ENCODE data around the gene SORBS1.

The SORBS1 gene

DNA sequence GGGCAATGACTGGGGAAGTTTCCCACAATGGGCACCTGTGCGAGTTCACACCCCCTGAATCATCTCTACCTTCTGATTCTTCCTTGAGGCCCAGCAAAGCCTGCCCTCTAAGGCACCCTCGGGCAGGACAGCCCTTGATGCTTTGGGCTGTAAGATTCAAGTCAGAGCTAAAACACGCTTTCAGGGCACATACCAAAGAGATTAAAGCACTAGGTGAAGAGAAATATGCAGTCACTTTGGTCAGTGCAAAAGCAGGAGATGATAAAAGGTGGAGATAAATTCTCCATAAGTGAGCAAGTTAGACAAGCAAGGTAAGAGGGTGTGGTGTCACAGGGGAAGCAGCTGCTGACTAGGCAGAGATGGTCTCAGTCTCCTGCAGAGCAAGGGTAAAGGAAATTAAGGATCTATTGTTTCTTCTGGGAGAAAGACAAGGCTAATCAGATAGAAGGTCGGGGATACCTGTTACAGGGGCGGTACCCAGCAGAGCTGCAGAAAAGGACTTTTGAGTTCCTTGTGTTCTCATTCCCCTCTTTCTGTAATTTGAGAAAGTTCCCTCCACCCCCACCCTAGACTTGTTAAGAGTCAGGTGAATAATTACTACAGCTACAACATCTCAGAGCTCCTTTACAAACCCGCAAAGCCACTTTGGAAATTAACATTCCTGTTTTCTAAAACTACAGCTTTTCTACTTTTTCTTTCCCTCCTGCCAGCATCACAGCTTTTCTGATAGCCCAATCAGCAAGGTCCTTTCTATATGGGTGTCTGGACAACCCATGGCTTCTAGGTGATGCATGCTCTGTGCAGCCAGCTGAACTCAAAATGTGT is 296.7 kb downstream of the SORBS1 start:
- Histone ChIP-seq H3K4me3 (ENCODE audit: severe bottlenecking) (no peak overlapping the region), H3K27me3 (ENCODE audit: insufficient read depth, poor library complexity, severe bottlenecking) (no peaks in the 10 kb centered on the region), H3K27ac (ENCODE audit: poor library complexity, severe bottlenecking) (peak overlapping the region; percentile 94), H3K4me1 (ENCODE audit: insufficient read depth, poor library complexity, severe bottlenecking) (peaks cover 64% of the 10 kb centered on the region), H3K9me3 (ENCODE audit: severe bottlenecking) (no peaks in the 10 kb centered on the region), H3K36me3 (ENCODE audit: low read depth) (peaks cover 92% of the 10 kb centered on the region)
- ATAC-seq (ENCODE audit: low read depth) = peak; percentile 66
- TF ChIP-seq, protein P1, sequence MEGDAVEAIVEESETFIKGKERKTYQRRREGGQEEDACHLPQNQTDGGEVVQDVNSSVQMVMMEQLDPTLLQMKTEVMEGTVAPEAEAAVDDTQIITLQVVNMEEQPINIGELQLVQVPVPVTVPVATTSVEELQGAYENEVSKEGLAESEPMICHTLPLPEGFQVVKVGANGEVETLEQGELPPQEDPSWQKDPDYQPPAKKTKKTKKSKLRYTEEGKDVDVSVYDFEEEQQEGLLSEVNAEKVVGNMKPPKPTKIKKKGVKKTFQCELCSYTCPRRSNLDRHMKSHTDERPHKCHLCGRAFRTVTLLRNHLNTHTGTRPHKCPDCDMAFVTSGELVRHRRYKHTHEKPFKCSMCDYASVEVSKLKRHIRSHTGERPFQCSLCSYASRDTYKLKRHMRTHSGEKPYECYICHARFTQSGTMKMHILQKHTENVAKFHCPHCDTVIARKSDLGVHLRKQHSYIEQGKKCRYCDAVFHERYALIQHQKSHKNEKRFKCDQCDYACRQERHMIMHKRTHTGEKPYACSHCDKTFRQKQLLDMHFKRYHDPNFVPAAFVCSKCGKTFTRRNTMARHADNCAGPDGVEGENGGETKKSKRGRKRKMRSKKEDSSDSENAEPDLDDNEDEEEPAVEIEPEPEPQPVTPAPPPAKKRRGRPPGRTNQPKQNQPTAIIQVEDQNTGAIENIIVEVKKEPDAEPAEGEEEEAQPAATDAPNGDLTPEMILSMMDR (IDR thresholded peaks at IDR 0.05; ENCODE audit: poor library complexity, severe bottlenecking) = no peak
- DNase-seq (ENCODE audit: low spot score) = no peak

DNA sequence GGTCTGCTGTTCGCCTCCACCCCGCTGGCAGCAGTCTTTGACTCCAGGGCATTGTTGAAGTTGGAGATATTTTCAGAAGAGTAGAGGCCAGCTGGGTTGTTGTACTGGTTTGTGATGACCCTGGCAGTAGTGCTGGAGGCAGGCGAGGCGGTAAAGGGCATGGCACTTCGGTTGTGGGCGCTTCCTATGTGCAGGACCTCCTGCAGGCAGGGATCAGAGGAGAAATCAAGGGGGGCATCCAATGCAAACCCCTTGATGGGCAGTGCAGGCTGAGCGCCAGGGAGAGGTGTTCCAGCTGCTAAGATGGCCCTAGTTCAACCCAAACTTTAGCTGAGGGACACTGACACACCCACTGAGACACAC is 297.3 kb downstream of the SORBS1 start:
- Histone ChIP-seq H3K4me3 (ENCODE audit: severe bottlenecking) (no peak overlapping the region), H3K27me3 (ENCODE audit: insufficient read depth, poor library complexity, severe bottlenecking) (no peaks in the 10 kb centered on the region), H3K27ac (ENCODE audit: poor library complexity, severe bottlenecking) (peak overlapping the region; percentile 94), H3K4me1 (ENCODE audit: insufficient read depth, poor library complexity, severe bottlenecking) (peaks cover 64% of the 10 kb centered on the region), H3K9me3 (ENCODE audit: severe bottlenecking) (no peaks in the 10 kb centered on the region), H3K36me3 (ENCODE audit: low read depth) (peaks cover 94% of the 10 kb centered on the region)
- no peak for DNase-seq (ENCODE audit: low spot score)
- TF ChIP-seq, protein P1 (IDR thresholded peaks at IDR 0.05; ENCODE audit: poor library complexity, severe bottlenecking) = no peak
- no peak for ATAC-seq (ENCODE audit: low read depth)

DNA sequence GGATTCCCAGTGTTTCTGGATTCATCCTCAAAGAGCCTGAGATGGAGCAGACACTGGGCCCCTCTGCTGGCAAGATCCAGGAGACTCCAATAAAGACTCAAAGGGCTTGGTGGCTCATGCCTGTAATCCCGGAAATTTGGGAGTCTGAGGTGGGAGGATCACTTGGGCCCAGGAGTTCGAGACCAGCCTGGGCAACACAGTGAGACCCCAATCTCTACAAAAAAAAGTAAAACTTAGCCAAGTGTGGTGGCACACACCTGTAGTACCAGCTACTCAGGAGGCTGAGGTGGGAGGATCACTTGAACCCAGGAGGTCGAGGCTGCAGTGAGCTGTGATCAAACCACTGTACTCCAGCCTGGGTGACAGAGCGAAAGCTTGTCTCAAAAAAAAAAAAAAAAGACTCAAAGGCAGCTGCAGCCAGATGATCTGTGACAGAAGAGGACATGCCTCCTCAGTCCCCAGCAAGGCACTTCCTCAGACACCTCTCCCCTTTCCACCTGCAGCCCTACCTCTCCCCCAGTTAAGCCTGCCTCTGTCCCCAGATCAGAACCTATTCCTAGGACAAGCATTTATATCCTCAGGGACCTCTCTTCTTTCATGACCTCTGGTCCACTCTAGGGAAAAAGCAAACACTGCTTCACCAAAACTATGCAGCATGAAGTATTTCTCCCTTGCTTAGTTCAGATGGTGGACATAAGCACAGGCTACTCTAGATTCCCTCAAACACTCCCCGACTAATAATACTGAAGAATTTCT is 298.2 kb downstream of the SORBS1 start:
- ATAC-seq (ENCODE audit: low read depth) = no peak
- TF ChIP-seq, protein P1 (IDR thresholded peaks at IDR 0.05; ENCODE audit: poor library complexity, severe bottlenecking) = no peak
- peak overlapping the region; percentile 94 for H3K27ac ChIP-seq (ENCODE audit: poor library complexity, severe bottlenecking)

GRCh38 chr10:95261926-95262325 is 299.2 kb downstream of the SORBS1 start:
- Histone ChIP-seq H3K9me3 (ENCODE audit: severe bottlenecking) (no peaks in the 10 kb centered on the region), H3K27ac (ENCODE audit: poor library complexity, severe bottlenecking) (peak overlapping the region; percentile 94), H3K27me3 (ENCODE audit: insufficient read depth, poor library complexity, severe bottlenecking) (no peaks in the 10 kb centered on the region), H3K4me1 (ENCODE audit: insufficient read depth, poor library complexity, severe bottlenecking) (peaks cover 50% of the 10 kb centered on the region), H3K4me3 (ENCODE audit: severe bottlenecking) (no peak overlapping the region), H3K36me3 (ENCODE audit: low read depth) (peaks cover 94% of the 10 kb centered on the region)
- no peak for ATAC-seq (ENCODE audit: low read depth)
- DNase-seq (ENCODE audit: low spot score) = no peak
- TF ChIP-seq, protein P1 (IDR thresholded peaks at IDR 0.05; ENCODE audit: poor library complexity, severe bottlenecking) = no peak

More for the DNA sequence above, 298.2 kb downstream of the SORBS1 start:
- peaks cover 61% of the 10 kb centered on the region for H3K4me1 ChIP-seq (ENCODE audit: insufficient read depth, poor library complexity, severe bottlenecking)
- H3K27me3 ChIP-seq (ENCODE audit: insufficient read depth, poor library complexity, severe bottlenecking) = no peaks in the 10 kb centered on the region
- DNase-seq (ENCODE audit: low spot score) = no peak
- H3K4me3 ChIP-seq (ENCODE audit: severe bottlenecking) = no peak overlapping the region
- peaks cover 94% of the 10 kb centered on the region for H3K36me3 ChIP-seq (ENCODE audit: low read depth)
- no peaks in the 10 kb centered on the region for H3K9me3 ChIP-seq (ENCODE audit: severe bottlenecking)

Data from RWPE2 (cell line).